K562 (cell line): ENCODE data around the gene ARHGEF3. TPM values are rescaled to one million over a fixed set of nuclear protein-coding genes. Genes with fewer than 3 reads are reported as not detected.
A peak's percentile ranks its signal among the peaks of the same experiment; 100 is the strongest.

Experiments used
- FOXK2 ChIP-seq, 2 experiments: fragments of 450-650 bp; IDR thresholded peaks in 1 of 2; conservative IDR thresholded peaks in 1 of 2; 2 replicates each; pipeline ENCODE4 v1.6.1; 2016; ENCODE audit warnings: low read depth in 2 of 2, mild to moderate bottlenecking in 1 of 2
- GABPA ChIP-seq: fragments of 200-800 bp; sonication (Bioruptor generic); conservative IDR thresholded peaks from 2 replicates; pipeline ENCODE4 v1.6.1; 2016; ENCODE audit warnings: low read depth, missing genetic modification characterization, missing compliant biosample characterization
- MEIS2 ChIP-seq: fragments of 450-650 bp; IDR thresholded peaks from 2 replicates; pipeline ENCODE4 v1.6.1; 2014; ENCODE audit warnings: mild to moderate bottlenecking; ENCODE audit not compliant: partially characterized antibody
- NFRKB ChIP-seq: fragments of 450-650 bp; IDR thresholded peaks from 2 replicates; pipeline ENCODE4 v1.6.1; 2016; ENCODE audit warnings: low read depth
- PHF21A ChIP-seq: fragments of 450-650 bp; IDR thresholded peaks from 2 replicates; pipeline ENCODE4 v1.6.1; 2017; ENCODE audit warnings: low read depth, borderline replicate concordance
- SRSF9 ChIP-seq: fragments of 200-400 bp; formaldehyde crosslinking; IDR thresholded peaks from 2 replicates; pipeline ENCODE4 v1.6.1; 2017; ENCODE audit warnings: low read depth, low read length, borderline replicate concordance
- ZFX ChIP-seq: sonication (generic); formaldehyde crosslinking; IDR thresholded peaks from 2 replicates; pipeline ENCODE4 v1.8.0; 2022; ENCODE audit warnings: mild to moderate bottlenecking, missing genetic modification reagents, moderate library complexity
- ZNF695 ChIP-seq: fragments of 450-650 bp; formaldehyde crosslinking; IDR thresholded peaks from 2 replicates; pipeline ENCODE4 v1.4.0; 2020; ENCODE audit warnings: mild to moderate bottlenecking, moderate library complexity
- polyA plus RNA-seq, 8 experiments: library from polyadenylated mRNA; depleted of rRNA in 4 of 8; stranded (reverse) in 5 of 8; unstranded in 3 of 8; fragments of >200 nt; fragmentation: Nextera tagmentation in 2 of 8; fragmentation: Illumina TruSeq in 1 of 8; extraction: Ambion mirVana in 2 of 8; extraction: Trizol in 1 of 8; gene quantifications; 2 replicates each; pipeline versions ENCODE4 v1.2.1 to v1.2.3, GENCODE V29; 2011 to 2014; ENCODE audit warnings: inconsistent platforms in 1 of 8, missing spikeins in 1 of 8
- total RNA-seq, 7 experiments: library from RNA; depleted of rRNA in 6 of 7; stranded (reverse); fragments of >200 nt in 6 of 7; fragmentation: Illumina TruSeq in 2 of 7; extraction: Trizol in 2 of 7; gene quantifications; 2 replicates each; pipeline versions ENCODE4 v1.2.1 to v1.2.3, GENCODE V29; 2011 to 2021; ENCODE audit warnings: low replicate concordance in 1 of 7
- TF ChIP-seq, protein P1 (sequence below): fragments of 250-450 bp; sonication (Bioruptor Pico); IDR thresholded peaks from 2 replicates; pipeline ENCODE4 v1.4.0; 2020; ENCODE audit warnings: mild to moderate bottlenecking, moderate library complexity
- TF ChIP-seq, protein P2 (sequence below), 2 experiments: fragments of 450-650 bp; IDR thresholded peaks; 2 replicates each; pipeline ENCODE4 v1.6.1; 2016; ENCODE audit warnings: mild to moderate bottlenecking in 2 of 2, borderline replicate concordance in 1 of 2, low read depth in 1 of 2, moderate library complexity in 1 of 2
- TF ChIP-seq, protein P3 (sequence below): fragments of 250-450 bp; sonication (Bioruptor Pico); IDR thresholded peaks from 2 replicates; pipeline ENCODE4 v1.4.0; 2020; ENCODE audit warnings: mild to moderate bottlenecking
- TF ChIP-seq, protein P4 (sequence below): sonication (generic); formaldehyde crosslinking; IDR thresholded peaks from 2 replicates; pipeline ENCODE4 v1.8.1; 2022; ENCODE audit warnings: missing genetic modification reagents

ARHGEF3 gene
- total and polyA plus RNA-seq, 9 of the 15 experiments (the other 6 are each of a cell fraction or from before 2014, with no cell fraction given), result 0.77 to 2.7 (median 1.4) TPM

DNA sequence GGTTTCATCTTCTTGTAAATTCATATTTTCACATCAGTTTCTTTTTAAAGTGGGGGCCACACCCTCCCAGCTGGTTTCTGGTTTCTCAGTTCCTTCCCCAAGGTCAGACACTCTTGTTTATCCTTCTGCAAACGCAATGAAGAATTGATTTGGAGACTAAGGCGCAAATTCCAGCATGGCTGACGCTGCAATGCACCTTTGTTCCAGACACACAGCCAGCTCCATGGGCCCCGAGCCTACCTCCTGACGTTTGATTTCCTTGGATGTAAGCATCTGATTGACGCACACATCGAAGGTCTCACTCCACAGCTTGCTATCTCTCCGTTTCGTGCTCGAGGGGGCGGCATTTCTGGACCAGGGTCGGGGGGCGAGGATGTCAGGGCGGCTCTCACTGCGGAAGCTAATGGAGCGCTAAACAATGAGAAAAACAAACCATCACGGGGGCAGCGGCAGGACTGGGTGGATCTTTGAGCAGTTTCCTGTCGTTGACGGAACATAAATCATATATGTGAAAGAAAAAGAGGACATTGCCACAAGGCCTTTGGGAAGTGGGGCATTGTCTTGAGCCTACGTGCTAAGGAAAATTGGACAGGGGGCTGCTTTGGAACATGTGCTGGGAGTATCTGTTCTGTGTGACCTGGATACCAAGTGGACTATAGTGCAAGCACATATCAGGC is 46.9 kb downstream of the ARHGEF3 start (continued):
- TF ChIP-seq, protein P1, sequence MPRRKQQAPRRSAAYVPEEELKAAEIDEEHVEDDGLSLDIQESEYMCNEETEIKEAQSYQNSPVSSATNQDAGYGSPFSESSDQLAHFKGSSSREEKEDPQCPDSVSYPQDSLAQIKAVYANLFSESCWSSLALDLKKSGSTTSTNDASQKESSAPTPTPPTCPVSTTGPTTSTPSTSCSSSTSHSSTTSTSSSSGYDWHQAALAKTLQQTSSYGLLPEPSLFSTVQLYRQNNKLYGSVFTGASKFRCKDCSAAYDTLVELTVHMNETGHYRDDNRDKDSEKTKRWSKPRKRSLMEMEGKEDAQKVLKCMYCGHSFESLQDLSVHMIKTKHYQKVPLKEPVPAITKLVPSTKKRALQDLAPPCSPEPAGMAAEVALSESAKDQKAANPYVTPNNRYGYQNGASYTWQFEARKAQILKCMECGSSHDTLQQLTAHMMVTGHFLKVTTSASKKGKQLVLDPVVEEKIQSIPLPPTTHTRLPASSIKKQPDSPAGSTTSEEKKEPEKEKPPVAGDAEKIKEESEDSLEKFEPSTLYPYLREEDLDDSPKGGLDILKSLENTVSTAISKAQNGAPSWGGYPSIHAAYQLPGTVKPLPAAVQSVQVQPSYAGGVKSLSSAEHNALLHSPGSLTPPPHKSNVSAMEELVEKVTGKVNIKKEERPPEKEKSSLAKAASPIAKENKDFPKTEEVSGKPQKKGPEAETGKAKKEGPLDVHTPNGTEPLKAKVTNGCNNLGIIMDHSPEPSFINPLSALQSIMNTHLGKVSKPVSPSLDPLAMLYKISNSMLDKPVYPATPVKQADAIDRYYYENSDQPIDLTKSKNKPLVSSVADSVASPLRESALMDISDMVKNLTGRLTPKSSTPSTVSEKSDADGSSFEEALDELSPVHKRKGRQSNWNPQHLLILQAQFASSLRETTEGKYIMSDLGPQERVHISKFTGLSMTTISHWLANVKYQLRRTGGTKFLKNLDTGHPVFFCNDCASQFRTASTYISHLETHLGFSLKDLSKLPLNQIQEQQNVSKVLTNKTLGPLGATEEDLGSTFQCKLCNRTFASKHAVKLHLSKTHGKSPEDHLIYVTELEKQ (CRISPR knock-in tag), result no peak
- TF ChIP-seq FOXK2 (conservative IDR thresholded peaks at IDR 0.05 in 1 of 2, IDR thresholded peaks at IDR 0.05 in 1 of 2; ENCODE audit: low read depth in 2 of 2) (no peak), SRSF9 (no peak), NFRKB (no peak), GABPA (tag) (0 out of 2 replicates have a peak, but pooled peaks have one; percentile 34), ZNF695 (CRISPR knock-in tag) (no peak), PHF21A (no peak), ZFX (CRISPR knock-in tag) (no peak), MEIS2 (peak; percentile 70)
- TF ChIP-seq, protein P2, sequence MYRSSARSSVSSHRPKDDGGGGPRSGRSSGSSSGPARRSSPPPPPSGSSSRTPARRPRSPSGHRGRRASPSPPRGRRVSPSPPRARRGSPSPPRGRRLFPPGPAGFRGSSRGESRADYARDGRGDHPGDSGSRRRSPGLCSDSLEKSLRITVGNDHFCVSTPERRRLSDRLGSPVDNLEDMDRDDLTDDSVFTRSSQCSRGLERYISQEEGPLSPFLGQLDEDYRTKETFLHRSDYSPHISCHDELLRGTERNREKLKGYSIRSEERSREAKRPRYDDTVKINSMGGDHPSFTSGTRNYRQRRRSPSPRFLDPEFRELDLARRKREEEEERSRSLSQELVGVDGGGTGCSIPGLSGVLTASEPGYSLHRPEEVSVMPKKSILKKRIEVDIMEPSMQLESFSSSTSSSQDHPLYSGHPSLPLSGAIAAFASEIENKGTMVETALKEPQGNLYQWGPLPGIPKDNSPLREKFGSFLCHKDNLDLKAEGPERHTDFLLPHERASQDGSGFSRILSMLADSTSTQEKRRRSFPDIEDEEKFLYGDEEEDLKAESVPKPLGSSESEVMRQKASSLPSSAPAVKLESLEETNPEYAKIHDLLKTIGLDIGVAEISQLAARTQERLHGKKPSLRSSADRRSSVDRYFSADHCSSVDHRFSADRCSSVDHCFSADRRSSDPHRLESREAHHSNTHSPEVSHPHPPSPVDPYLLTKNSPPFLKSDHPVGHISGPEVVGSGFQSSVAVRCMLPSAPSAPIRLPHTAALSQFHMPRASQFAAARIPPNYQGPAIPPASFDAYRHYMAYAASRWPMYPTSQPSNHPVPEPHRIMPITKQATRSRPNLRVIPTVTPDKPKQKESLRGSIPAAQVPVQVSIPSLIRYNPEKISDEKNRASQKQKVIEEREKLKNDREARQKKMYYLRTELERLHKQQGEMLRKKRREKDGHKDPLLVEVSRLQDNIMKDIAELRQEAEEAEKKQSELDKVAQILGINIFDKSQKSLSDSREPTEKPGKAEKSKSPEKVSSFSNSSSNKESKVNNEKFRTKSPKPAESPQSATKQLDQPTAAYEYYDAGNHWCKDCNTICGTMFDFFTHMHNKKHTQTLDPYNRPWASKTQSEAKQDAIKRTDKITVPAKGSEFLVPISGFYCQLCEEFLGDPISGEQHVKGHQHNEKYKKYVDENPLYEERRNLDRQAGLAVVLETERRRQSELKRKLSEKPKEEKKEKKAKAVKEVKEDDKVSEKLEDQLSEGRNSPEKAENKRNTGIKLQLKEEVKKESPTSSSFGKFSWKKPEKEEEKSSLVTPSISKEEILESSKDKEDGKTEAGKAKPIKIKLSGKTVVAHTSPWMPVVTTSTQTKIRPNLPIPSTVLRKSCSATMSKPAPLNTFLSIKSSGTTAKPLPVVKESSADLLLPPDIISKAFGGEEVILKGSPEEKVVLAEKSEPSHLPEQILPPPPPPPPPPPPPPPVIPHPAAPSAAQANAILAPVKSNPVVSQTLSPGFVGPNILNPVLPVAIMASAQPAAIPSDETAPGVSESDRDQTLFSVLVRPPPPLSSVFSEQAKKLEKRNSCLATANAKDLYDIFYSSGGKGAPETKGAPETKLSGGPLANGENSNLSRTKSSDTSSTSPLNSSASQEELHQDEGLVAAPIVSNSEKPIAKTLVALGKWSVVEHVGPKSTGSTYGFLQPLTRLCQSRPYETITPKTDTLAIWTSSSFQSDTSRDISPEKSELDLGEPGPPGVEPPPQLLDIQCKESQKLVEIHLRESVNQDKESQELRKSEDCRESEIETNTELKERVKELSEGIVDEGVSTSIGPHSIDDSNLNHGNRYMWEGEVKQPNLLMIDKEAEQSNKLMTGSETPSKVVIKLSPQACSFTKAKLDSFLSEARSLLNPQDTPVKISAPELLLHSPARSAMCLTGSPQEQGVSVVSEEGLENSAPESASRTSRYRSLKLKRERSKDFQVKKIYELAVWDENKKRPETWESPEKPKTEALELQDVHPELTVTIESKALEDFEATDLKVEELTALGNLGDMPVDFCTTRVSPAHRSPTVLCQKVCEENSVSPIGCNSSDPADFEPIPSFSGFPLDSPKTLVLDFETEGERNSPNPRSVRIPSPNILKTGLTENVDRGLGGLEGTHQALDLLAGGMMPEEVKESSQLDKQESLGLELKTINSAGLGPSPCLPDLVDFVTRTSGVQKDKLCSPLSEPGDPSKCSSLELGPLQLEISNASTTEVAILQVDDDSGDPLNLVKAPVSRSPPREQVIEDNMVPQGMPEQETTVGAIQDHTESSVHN (IDR thresholded peaks at IDR 0.05; ENCODE audit: borderline replicate concordance in 1 of 2, low read depth in 1 of 2), result no peak
- TF ChIP-seq, protein P3, sequence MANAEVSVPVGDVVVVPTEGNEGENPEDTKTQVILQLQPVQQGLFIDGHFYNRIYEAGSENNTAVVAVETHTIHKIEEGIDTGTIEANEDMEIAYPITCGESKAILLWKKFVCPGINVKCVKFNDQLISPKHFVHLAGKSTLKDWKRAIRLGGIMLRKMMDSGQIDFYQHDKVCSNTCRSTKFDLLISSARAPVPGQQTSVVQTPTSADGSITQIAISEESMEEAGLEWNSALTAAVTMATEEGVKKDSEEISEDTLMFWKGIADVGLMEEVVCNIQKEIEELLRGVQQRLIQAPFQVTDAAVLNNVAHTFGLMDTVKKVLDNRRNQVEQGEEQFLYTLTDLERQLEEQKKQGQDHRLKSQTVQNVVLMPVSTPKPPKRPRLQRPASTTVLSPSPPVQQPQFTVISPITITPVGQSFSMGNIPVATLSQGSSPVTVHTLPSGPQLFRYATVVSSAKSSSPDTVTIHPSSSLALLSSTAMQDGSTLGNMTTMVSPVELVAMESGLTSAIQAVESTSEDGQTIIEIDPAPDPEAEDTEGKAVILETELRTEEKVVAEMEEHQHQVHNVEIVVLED (CRISPR knock-in tag), result no peak
- TF ChIP-seq, protein P4, sequence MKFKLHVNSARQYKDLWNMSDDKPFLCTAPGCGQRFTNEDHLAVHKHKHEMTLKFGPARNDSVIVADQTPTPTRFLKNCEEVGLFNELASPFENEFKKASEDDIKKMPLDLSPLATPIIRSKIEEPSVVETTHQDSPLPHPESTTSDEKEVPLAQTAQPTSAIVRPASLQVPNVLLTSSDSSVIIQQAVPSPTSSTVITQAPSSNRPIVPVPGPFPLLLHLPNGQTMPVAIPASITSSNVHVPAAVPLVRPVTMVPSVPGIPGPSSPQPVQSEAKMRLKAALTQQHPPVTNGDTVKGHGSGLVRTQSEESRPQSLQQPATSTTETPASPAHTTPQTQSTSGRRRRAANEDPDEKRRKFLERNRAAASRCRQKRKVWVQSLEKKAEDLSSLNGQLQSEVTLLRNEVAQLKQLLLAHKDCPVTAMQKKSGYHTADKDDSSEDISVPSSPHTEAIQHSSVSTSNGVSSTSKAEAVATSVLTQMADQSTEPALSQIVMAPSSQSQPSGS (CRISPR knock-in tag), result no peak
- TF ChIP-seq, all 486 proteins: peak for 4
